Ramos (cell line): ENCODE results near the gene AIPL1.

Experiments used
- in situ Hi-C: fragments of 300-500 bp; cut with MboI; formaldehyde crosslinking; loops from one replicate; pipeline ENCODE4 v1.14.3; 2022; ENCODE audit warnings: low sequenced_read_pairs; ENCODE audit not compliant: unreplicated experiment

AIPL1 gene

GRCh38 chr17:6468051-6468790 lies 33.3 kb upstream of the AIPL1 start:
- in situ Hi-C loops: no loop called here

- in situ Hi-C loops: no loop called here
Observed at GRCh38 chr17:6467567-6467966, 32.6 kb upstream of the AIPL1 start.

DNA sequence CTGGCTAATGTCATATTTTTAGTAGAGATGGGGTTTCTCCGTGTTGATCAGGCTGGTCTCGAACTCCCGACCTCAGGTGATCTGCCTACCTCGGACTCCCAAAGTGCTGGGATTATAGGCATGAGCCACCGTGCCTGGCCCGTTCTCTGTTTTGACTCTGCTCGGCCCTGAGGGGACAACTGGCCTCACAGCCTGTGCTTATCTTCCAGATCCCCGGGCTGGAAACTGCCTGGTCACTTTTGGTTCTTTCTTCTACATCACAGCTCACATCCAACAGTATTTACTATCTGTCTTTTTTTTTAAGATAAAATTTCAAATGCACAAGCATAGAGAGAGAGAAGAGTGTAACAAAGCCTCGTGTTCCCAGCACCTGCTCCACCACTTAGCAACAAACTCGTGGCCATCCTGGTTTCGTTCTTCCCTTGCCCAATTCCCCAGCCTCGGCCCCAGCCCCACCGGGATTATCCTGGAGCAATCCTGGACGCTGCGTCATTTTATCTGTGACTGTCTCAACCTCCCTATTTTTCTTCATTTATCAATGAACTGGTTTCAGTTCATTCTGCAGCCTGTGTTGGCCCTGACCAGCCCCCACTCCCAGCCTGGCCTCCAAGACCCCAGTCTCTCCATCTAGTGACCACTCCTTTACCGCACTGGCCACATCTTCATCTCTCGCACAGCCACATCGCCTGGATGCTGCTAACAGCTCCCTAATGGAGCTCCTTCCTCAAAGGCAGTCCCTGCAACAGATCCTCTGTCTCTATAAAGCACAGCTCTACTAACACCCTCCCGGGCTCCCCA lies 30.5 kb upstream of the AIPL1 start:
- in situ Hi-C loops: no loop called here

DNA sequence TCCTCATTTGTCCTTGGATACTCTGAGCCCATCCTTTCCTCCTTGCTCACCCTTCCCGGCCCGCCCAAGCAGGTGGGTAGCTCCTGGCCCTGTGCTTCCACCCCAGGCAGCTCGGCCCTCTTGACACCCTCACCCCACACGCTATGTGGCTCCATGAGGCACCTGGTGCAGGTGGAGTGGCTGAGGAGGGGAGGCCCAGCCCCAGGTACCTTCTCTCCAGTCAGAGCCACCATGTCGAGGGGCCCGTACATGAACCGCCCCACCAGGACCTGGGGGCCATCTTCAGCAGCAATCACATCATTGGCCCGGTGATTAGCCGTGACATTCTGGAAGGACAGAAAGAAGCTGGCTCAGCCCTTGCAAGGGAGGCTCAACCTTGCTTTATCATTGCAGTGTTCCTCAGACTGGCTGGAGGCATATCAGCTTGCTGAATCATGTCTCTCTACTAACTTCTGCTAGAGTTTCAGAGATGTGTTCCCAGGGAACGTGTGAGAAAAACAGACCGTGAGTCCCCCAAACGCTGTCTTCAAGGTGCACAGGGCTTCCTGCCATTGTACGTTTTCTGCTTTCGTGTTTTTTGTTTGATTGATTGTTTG lies 29.6 kb upstream of the AIPL1 start:
- in situ Hi-C loops: no loop called here

DNA sequence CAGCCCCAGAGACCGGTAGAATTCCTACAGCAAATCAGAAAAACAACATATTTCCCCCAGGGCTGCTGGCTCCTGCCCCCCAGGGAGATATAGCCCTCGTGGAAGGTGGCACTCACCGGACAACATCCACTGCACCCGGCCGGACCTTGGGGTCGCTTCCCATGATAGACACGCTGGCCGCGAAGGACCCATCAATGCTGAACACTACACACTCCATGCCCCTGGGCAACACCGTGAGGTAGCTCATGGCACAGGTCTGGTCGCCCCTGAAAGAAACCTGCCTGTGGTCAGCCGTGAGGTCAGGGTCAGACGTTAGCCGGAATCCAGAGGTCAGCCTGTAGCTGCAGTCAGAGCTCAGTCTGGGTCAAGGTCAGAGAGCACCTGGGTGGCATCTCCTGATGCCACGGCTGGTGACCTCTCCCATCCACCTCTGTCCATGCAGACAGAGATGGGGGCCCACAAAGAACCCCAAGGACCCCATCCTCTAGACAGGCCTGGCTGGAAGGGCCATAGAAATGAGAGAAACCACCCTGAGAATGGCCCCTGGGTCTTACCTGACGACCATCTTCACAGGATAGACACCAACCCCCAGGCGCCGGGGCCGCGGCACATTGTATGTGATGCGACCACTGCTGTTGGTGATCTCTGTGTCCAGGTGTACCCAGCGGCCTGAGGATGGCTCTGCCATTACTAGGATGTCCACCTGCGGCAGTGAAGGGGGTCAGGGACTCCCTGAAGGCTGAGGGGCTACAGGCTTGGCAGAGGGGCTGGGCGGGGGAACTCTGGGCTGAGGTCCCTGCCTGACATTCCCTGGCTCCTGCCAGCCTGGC lies 28.9 kb upstream of the AIPL1 start:
- in situ Hi-C loops: no loop called here

GRCh38 chr17:6462692-6463091 lies 27.8 kb upstream of the AIPL1 start:
- in situ Hi-C loops: no loop called here

- in situ Hi-C loops: no loop called here
Observed at GRCh38 chr17:6461792-6462524, 27.0 kb upstream of the AIPL1 start.

GRCh38 chr17:6461246-6461645 lies 26.3 kb upstream of the AIPL1 start:
- in situ Hi-C loops: no loop called here

DNA sequence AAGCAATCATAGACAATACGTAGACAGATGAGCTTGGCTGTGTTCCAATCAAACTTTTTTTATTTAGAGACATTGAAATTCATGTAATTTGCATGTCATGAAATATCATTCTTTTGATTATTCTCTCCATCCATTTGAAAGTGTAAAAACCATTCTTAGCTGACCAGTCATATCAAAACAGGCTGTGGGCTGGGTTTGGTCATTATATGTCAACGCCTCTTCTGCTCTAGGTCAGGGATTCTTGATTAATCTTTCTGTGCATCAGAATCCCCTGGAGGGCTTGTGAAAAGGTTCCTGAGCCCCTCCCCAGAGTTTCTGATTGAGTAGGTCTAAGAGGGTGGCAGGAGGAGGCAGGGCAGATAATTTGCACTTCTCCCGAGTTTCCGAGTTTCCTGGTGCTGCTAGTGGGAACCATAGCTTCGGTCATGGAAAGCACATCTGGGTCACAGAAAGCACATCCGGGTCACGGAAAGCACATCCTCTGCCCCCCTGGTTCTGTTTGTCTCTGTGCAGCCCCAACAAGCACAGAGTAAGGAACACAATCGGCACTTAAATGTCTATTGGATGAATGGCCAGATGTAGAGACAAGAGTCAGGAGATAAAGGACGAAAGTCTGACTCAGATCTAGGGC lies 25.7 kb upstream of the AIPL1 start:
- in situ Hi-C loops: no loop called here

- in situ Hi-C loops: no loop called here
Observed at GRCh38 chr17:6458460-6458950, 23.6 kb upstream of the AIPL1 start.

GRCh38 chr17:6457688-6458459 lies 23.0 kb upstream of the AIPL1 start:
- in situ Hi-C loops: no loop called here

GRCh38 chr17:6456914-6457687 lies 22.2 kb upstream of the AIPL1 start:
- in situ Hi-C loops: no loop called here

DNA sequence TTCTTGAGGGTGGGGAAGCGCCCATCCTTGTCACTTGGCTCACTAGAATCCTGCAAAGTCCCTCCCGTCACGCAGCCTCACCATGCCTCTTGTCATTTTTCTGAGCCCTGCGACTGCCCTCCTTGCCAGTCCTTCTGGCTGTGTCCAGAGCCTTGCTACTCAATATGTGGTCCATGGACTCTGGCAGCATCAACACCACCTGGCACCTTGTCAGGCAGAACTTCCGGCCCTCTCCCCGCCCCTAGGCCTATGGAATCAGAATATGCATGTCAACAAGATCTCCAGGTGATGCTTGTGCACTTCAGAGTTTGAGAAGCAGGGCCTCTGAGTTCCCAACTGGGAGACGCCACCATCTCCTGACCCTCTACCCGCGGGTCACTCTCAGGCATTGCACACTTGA lies 21.4 kb upstream of the AIPL1 start:
- in situ Hi-C loops: no loop called here

- in situ Hi-C loops: no loop called here
Observed at GRCh38 chr17:6455321-6455705, 20.4 kb upstream of the AIPL1 start.

GRCh38 chr17:6454495-6455320 lies 19.8 kb upstream of the AIPL1 start:
- in situ Hi-C loops: no loop called here

- in situ Hi-C loops: no loop called here
Observed at GRCh38 chr17:6453279-6454024, 18.5 kb upstream of the AIPL1 start.
